Neutrophil (primary cell): ENCODE data around the gene HCRTR1.

Source experiments
- H3K27ac ChIP-seq: fragments of 200-600 bp; sonication (generic); 2 replicates; pipeline ENCODE4 v1.5.1; 2016; ENCODE audit warnings: mild to moderate bottlenecking, moderate library complexity
- H3K27me3 ChIP-seq: fragments of 200-600 bp; sonication (generic); 2 replicates; pipeline ENCODE4 v1.6.0; 2016; ENCODE audit warnings: mild to moderate bottlenecking
- H3K36me3 ChIP-seq: fragments of 200-600 bp; sonication (generic); 2 replicates; pipeline ENCODE4 v1.5.1; 2017
- H3K4me1 ChIP-seq, 2 experiments: fragments of 200-600 bp in 1 of 2; sonication (generic) in 1 of 2; 1 replicate in 1 of 2; 2 replicates in 1 of 2; pipeline versions ENCODE4 v1.5.1 to v1.6.1; 2013 to 2016; ENCODE audit warnings: low read depth in 1 of 2, low read length in 1 of 2, mild to moderate bottlenecking in 1 of 2, moderate library complexity in 1 of 2; ENCODE audit not compliant: control insufficient read depth in 1 of 2, insufficient read depth in 1 of 2
- H3K4me3 ChIP-seq, 2 experiments: fragments of 200-600 bp in 1 of 2; sonication (generic) in 1 of 2; 1 replicate in 1 of 2; 2 replicates in 1 of 2; pipeline ENCODE4 v1.5.1; 2013 to 2016; ENCODE audit warnings: low read depth in 1 of 2, low read length in 1 of 2, mild to moderate bottlenecking in 1 of 2, moderate library complexity in 1 of 2
- H3K9me3 ChIP-seq: fragments of 200-600 bp; sonication (generic); 2 replicates; pipeline ENCODE4 v1.5.1; 2016
- TF ChIP-seq, protein P1 (sequence below): fragments of 200-600 bp; sonication (generic); IDR thresholded peaks from 2 replicates; pipeline ENCODE4 v1.5.1; 2016; ENCODE audit warnings: antibody characterized with exemption

The HCRTR1 gene

DNA sequence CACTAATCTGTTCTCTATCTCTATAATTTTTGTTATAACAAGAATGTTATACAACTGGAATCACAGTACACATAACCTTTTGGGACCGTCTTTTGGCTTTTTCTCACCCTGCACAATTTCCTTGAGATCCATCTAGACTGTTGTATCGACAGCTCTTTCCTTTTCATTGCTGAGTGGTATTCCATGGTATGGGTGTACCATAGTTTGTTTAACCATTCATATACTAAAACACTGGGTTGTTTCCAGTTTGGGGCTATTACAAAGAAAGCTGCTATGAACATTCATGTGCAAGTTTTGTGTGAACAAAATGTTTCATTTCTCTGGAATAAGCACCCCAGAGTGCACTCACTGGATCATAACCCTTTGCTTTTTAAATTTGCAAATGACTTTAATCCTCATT lies 15.4 kb upstream of the HCRTR1 start:
- Histone ChIP-seq H3K27me3 (peaks cover under 1% of the 10 kb centered on the region), H3K9me3 (no peaks in the 10 kb centered on the region), H3K27ac (no peak overlapping the region), H3K36me3 (no peaks in the 10 kb centered on the region), H3K4me3 (no peak overlapping the region), H3K4me1 (no peaks in the 10 kb centered on the region)
- TF ChIP-seq, protein P1, sequence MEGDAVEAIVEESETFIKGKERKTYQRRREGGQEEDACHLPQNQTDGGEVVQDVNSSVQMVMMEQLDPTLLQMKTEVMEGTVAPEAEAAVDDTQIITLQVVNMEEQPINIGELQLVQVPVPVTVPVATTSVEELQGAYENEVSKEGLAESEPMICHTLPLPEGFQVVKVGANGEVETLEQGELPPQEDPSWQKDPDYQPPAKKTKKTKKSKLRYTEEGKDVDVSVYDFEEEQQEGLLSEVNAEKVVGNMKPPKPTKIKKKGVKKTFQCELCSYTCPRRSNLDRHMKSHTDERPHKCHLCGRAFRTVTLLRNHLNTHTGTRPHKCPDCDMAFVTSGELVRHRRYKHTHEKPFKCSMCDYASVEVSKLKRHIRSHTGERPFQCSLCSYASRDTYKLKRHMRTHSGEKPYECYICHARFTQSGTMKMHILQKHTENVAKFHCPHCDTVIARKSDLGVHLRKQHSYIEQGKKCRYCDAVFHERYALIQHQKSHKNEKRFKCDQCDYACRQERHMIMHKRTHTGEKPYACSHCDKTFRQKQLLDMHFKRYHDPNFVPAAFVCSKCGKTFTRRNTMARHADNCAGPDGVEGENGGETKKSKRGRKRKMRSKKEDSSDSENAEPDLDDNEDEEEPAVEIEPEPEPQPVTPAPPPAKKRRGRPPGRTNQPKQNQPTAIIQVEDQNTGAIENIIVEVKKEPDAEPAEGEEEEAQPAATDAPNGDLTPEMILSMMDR = no peak

DNA sequence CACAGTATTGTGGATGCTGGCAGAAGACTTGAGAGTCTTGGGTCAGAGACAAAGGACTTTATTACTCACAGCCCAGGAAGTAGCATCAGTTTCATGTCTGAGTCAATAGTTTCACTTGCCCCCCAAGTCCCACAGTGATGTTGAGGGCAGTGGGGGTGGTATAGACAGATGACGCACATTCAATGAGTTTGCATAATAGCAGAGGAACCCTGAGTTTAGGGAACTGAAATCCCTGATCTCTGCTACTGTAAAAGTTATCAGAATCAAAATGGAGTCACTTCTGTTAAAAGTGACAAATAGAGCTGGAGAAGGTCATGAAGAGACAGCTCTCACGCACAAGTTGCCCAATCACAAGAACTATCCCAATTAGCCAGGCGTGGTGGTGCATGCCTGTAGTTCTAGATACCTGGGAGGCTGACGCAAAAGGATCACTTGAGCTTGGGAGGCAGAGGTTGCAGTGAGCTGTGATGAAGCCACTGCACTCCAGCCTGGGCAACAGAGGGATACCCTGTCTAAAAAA lies 11.5 kb upstream of the HCRTR1 start:
- Histone ChIP-seq H3K4me3 (no peak overlapping the region), H3K36me3 (no peaks in the 10 kb centered on the region), H3K4me1 (peaks cover 4% of the 10 kb centered on the region in 2 experiments), H3K27me3 (peaks cover 6% of the 10 kb centered on the region), H3K27ac (no peak overlapping the region), H3K9me3 (no peaks in the 10 kb centered on the region)
- TF ChIP-seq, protein P1 = no peak

DNA sequence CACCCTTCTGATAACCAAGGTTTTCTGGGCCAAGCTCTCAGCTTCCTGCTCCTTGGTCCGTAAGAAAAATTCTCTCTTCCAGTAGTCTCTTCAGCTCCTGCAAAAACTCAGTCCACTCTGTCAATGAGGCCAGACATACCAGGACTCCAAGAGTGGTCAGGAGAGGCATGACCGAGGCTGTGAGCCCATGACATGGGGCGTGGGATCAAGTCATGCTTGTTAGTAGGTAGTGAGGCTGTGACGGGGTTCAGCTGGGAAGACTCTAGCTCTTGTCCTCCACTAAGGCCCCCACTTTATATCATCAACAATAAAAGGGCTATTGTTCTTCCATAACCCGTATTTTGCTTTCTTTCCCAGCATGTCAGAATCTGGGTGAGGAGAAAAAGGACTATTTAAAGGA lies 10.1 kb upstream of the HCRTR1 start:
- H3K4me1 ChIP-seq = peaks cover 10 to 12% of the 10 kb centered on the region in 2 experiments
- H3K36me3 ChIP-seq = no peaks in the 10 kb centered on the region
- peaks cover 6% of the 10 kb centered on the region for H3K27me3 ChIP-seq
- H3K9me3 ChIP-seq = no peaks in the 10 kb centered on the region
- TF ChIP-seq, protein P1 = no peak
- H3K27ac ChIP-seq = no peak overlapping the region
- H3K4me3 ChIP-seq = no peak overlapping the region

DNA sequence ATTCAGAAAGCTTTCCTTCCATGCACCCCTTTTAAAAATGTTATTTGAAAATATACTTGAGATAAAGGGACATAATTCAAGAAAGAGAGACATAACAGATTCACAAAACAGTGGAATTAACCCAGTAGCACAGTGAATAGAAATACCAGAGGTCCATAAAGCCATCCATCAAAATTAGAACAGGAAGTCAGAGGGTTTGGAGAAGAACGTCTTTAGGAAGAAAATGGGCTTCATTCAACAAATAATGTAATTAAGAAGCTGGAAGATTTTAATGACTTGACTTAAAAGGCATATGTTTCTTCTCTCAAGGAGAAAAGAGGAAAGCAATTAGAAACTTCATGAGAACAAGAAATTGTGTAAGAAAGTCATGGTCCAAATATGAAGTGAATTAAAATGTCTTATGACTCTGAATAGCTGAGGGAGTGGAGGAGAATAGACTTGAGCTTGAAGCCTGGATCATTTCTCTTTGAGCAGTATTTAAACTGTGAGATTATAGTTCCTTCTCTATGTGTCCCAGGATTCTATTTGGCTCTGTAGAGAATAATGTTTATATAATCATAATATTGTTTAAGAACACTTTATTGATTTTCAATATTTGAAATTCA lies 7.9 kb upstream of the HCRTR1 start:
- Histone ChIP-seq H3K27me3 (peaks cover 6% of the 10 kb centered on the region), H3K9me3 (no peaks in the 10 kb centered on the region), H3K4me3 (no peak overlapping the region), H3K4me1 (peaks cover 10 to 12% of the 10 kb centered on the region in 2 experiments), H3K36me3 (no peaks in the 10 kb centered on the region), H3K27ac (no peak overlapping the region)
- TF ChIP-seq, protein P1 = no peak

DNA sequence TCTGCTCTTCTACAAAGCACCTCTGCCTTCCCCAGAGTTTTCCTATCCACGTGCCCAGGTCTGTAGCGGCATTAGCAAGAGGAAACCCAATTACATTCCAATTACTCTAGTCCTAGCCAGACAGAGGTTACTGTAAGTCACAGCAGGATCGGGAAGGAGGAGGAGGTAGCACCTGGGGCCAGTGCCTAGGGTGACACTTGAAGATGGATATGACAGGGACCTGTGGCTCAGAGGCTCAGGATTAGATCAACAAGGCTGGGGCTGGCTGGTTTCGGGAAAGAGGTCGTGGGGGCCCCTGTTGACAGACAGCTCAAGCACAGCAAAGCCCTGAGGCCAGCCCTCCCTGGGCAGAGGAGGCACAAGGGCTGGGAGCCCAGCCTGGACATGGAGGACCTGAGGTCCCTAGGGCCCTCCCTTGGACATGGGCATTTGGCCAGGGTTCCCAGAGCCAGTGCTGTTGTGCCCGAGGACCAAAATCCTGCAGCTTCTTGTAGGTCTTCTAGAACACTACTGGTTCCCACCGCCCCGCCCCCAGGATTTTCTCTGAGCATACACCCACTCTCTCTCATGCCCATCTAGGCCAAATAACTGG lies 3.0 kb upstream of the HCRTR1 start:
- TF ChIP-seq, protein P1 = no peak
- no peak overlapping the region for H3K27ac ChIP-seq
- H3K27me3 ChIP-seq = peaks cover 43% of the 10 kb centered on the region
- H3K36me3 ChIP-seq = no peaks in the 10 kb centered on the region
- no peaks in the 10 kb centered on the region for H3K9me3 ChIP-seq
- H3K4me1 ChIP-seq = peaks cover 10 to 21% of the 10 kb centered on the region in 2 experiments
- no peak overlapping the region for H3K4me3 ChIP-seq
